BLaER1 treated with 17β-estradiol and CSF1 and Interleukin-3, amounts not matched to agents 10 nM and 100 nM (cell line): Measurements from ENCODE around the gene XBP1.
"Not testable (repeated sequence)": the region's sequence is repeated elsewhere in the genome, so short reads cannot be mapped to it uniquely, and the experiment has no call there.

Source experiments
- H3K27ac ChIP-seq, 11 experiments: shearing (Covaris generic); formaldehyde crosslinking; 2 replicates each; pipeline ENCODE4 v1.8.1; 2022
- H3K27me3 ChIP-seq, 11 experiments: shearing (Covaris generic); formaldehyde crosslinking; 2 replicates each; pipeline ENCODE4 v1.8.1; 2022
- H3K36me3 ChIP-seq, 11 experiments: shearing (Covaris generic); formaldehyde crosslinking; 2 replicates each; pipeline ENCODE4 v1.8.1; 2022
- H3K4me1 ChIP-seq, 10 experiments: shearing (Covaris generic); formaldehyde crosslinking; 2 replicates each; pipeline ENCODE4 v1.8.1; 2022
- H3K4me2 ChIP-seq, 11 experiments: shearing (Covaris generic); formaldehyde crosslinking; 2 replicates each; pipeline ENCODE4 v1.8.1; 2022
- H3K4me3 ChIP-seq, 10 experiments: shearing (Covaris generic); formaldehyde crosslinking; 2 replicates each; pipeline ENCODE4 v1.8.1; 2022
- H3K9ac ChIP-seq, 11 experiments: shearing (Covaris generic); formaldehyde crosslinking; 2 replicates each; pipeline ENCODE4 v1.8.1; 2022
- H3K9me3 ChIP-seq, 11 experiments: shearing (Covaris generic); formaldehyde crosslinking; replicated peaks in 1 of 11; 2 replicates each; pipeline ENCODE4 v1.8.1; 2022
- H4K20me1 ChIP-seq, 11 experiments: shearing (Covaris generic); formaldehyde crosslinking; 2 replicates each; pipeline ENCODE4 v1.8.1; 2022
- Cebpa-rat ChIP-seq, 11 experiments: shearing (Covaris generic); IDR thresholded peaks; 2 replicates each; pipeline ENCODE4 v1.8.1; 2022

The XBP1 gene

GRCh38 chr22:28815111-28815510, 14.7 kb upstream of the XBP1 start:
- H4K20me1 ChIP-seq: no peaks in the 10 kb centered on the region
- H3K4me3 ChIP-seq: peak overlapping the region in 6 of 10 experiments; percentile 10 to 48 (median 20); a peak in 6 of 20 replicates
- peak overlapping the region; percentile 79 to 99 (median 91) for H3K4me2 ChIP-seq
- peaks cover 95 to 100% (median 97%) of the 10 kb centered on the region in 10 experiments for H3K4me1 ChIP-seq
- H3K27ac ChIP-seq: peak overlapping the region; percentile 79 to 100 (median 99); a peak in 21 of 22 replicates
- no peaks in the 10 kb centered on the region for H3K27me3 ChIP-seq
- H3K9ac ChIP-seq: peak overlapping the region; percentile 54 to 91 (median 89)
- H3K9me3 ChIP-seq: no peaks in the 10 kb centered on the region
- H3K36me3 ChIP-seq: no peaks in the 10 kb centered on the region
- TF ChIP-seq Cebpa-rat (IDR thresholded peaks at IDR 0.05): no peak

- H3K27ac ChIP-seq: peak overlapping the region; percentile 79 to 100 (median 99)
- 0 out of 20 replicates have a peak overlapping the region, but pooled peaks of 3 of the 10 experiments have one; percentile 1 to 4 (median 2) for H3K4me3 ChIP-seq
- peaks cover 95 to 100% (median 97%) of the 10 kb centered on the region in 10 experiments for H3K4me1 ChIP-seq
- peak; percentile 27 to 96 (median 92); a peak in 20 of 22 replicates for TF ChIP-seq Cebpa-rat (IDR thresholded peaks at IDR 0.05)
- peak overlapping the region; percentile 64 to 91 (median 89); a peak in 21 of 22 replicates for H3K9ac ChIP-seq
- no peaks in the 10 kb centered on the region for H4K20me1 ChIP-seq
- H3K9me3 ChIP-seq: no peaks in the 10 kb centered on the region
- H3K27me3 ChIP-seq: no peaks in the 10 kb centered on the region
- peak overlapping the region; percentile 79 to 99 (median 91) for H3K4me2 ChIP-seq
- no peaks in the 10 kb centered on the region for H3K36me3 ChIP-seq
These were observed 13.6 kb upstream of the XBP1 start for GRCh38 chr22:28813772-28814518.

GRCh38 chr22:28812516-28812915, 12.1 kb upstream of the XBP1 start:
- Histone ChIP-seq H3K9me3 (no peaks in the 10 kb centered on the region), H3K4me3 (peak overlapping the region in 7 of 10 experiments; percentile 39 to 64 (median 54); a peak in 8 of 20 replicates), H3K9ac (peak overlapping the region; percentile 76 to 91 (median 89); a peak in 20 of 22 replicates), H3K4me1 (peaks cover 95 to 100% (median 97%) of the 10 kb centered on the region in 10 experiments), H3K4me2 (peak overlapping the region; percentile 79 to 99 (median 91)), H3K27ac (peak overlapping the region; percentile 79 to 100 (median 99); a peak in 21 of 22 replicates), H3K36me3 (no peaks in the 10 kb centered on the region), H4K20me1 (no peaks in the 10 kb centered on the region), H3K27me3 (no peaks in the 10 kb centered on the region)
- no peak for TF ChIP-seq Cebpa-rat (IDR thresholded peaks at IDR 0.05)

DNA sequence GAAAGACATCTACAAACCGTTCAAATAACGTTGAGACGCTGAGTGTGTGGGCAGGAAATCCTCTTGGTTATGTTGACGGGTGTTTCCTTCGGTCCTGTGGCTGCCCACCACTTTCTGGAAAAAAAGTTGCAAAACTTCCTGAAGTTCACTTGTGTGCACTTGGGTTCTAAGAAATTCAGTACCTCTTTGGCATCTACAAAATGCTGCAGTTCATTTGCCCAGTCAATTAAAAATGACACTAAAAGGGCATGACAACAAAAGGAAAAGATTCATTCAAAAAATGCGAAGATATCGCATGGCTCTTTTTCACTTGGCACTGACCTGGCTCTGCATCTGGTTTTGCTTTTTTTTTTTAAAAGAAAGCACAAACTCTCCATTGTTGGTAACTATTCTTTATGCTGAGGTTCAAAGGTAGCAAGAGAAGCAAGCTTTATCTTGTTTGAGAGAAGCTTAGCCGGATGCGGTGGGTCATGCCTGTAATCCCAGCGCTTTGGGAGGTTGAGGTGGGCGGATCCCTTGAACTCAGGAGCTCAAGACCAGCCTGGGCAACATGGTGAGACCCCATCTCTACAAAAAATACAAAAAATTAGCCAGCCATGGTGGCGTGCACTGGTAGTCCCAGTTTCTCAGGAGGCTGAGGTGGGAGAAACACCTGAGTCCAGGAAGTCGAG, 10.6 kb upstream of the XBP1 start:
- Histone ChIP-seq H3K4me2 (peak overlapping the region; percentile 79 to 99 (median 91)), H3K27me3 (no peaks in the 10 kb centered on the region), H3K4me1 (peaks cover 92 to 100% (median 95%) of the 10 kb centered on the region in 10 experiments), H3K4me3 (peak overlapping the region; percentile 36 to 64 (median 52); a peak in 18 of 20 replicates), H4K20me1 (no peaks in the 10 kb centered on the region), H3K9me3 (no peaks in the 10 kb centered on the region), H3K9ac (peak overlapping the region; percentile 76 to 91 (median 89); a peak in 21 of 22 replicates), H3K36me3 (no peaks in the 10 kb centered on the region), H3K27ac (peak overlapping the region; percentile 79 to 100 (median 99))
- peak in 10 of 11 experiments; percentile 30 to 94 (median 87); a peak in 18 of 22 replicates for TF ChIP-seq Cebpa-rat (IDR thresholded peaks at IDR 0.05)

DNA sequence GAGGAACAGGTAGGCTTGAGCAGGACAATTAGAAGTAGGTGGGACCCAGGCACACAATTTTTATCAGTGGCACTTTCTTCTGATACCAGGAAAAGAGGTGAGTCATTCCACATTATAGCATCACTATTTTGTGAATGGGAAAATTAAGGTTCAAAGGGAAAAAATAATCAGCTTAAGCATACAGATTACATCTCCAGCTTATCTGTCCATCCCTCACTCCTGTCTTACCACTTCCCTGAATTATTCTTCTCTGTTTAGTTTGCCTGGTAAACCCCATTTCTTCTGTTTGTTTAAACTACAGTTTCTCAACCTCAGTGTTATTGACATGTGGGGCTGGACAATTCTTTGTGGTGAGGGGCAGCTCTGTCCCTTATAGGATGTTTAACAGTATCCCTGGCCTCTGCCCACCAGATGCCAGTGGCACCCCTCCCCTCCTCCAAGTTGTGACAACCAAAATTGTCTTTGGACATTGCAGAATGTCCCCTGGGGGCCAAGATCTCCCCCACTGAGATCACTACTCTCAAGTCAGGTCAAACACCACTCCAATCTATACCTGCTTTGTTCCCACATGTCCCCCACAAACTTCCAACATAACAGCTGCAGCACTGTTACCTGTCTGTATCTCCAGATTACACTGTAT, 8.5 kb upstream of the XBP1 start:
- Histone ChIP-seq H3K9ac (peak overlapping the region; percentile 26 to 91 (median 89); a peak in 19 of 22 replicates), H3K27ac (peak overlapping the region; percentile 79 to 100 (median 99); a peak in 20 of 22 replicates), H4K20me1 (no peaks in the 10 kb centered on the region), H3K27me3 (no peaks in the 10 kb centered on the region), H3K4me3 (no peak overlapping the region; a peak in 2 of 20 replicates), H3K4me2 (peak overlapping the region; percentile 79 to 99 (median 91)), H3K9me3 (no peaks in the 10 kb centered on the region), H3K4me1 (peaks cover 91 to 100% (median 94%) of the 10 kb centered on the region in 10 experiments), H3K36me3 (no peaks in the 10 kb centered on the region)
- TF ChIP-seq Cebpa-rat (IDR thresholded peaks at IDR 0.05): no peak

- H3K9me3 ChIP-seq, H3K36me3 ChIP-seq, H4K20me1 ChIP-seq, H3K4me3 ChIP-seq, H3K27me3 ChIP-seq: not testable (repeated sequence)
- Histone ChIP-seq H3K9ac (peak overlapping the region in 9 of 11 experiments; percentile 24 to 99 (median 71); a peak in 10 of 22 replicates), H3K4me2 (peak overlapping the region; percentile 65 to 100 (median 90)), H3K27ac (peak overlapping the region in 9 of 11 experiments; percentile 97 to 100 (median 99); a peak in 18 of 22 replicates), H3K4me1 (peaks cover 86 to 92% (median 90%) of the 10 kb centered on the region in 10 experiments)
These were observed 5.1 kb upstream of the XBP1 start for GRCh38 chr22:28805426-28805825.

GRCh38 chr22:28802595-28803123, 2.3 kb upstream of the XBP1 start:
- Histone ChIP-seq H3K9ac (peak overlapping the region; percentile 97 to 100 (median 99)), H3K36me3 (peaks cover 16 to 26% (median 20%) of the 10 kb centered on the region in 11 experiments; a peak in 21 of 22 replicates), H3K4me1 (peaks cover 58 to 67% (median 64%) of the 10 kb centered on the region in 10 experiments), H4K20me1 (peaks cover 15 to 26% (median 20%) of the 10 kb centered on the region in 11 experiments; a peak in 19 of 22 replicates), H3K4me2 (peak overlapping the region; percentile 84 to 100 (median 93)), H3K27me3 (no peaks in the 10 kb centered on the region), H3K27ac (peak overlapping the region; percentile 94 to 100 (median 99)), H3K4me3 (peak overlapping the region; percentile 89 to 99 (median 94)), H3K9me3 (peaks cover 0 to 5% (median 0%) of the 10 kb centered on the region in 11 experiments; a peak in 2 of 22 replicates)
- TF ChIP-seq Cebpa-rat (IDR thresholded peaks at IDR 0.05): no peak
